NCI-H82 (cell line): ENCODE measurements around the gene ZNF541.

Source experiments
- DNase-seq: peaks from one replicate; lab custom pipeline; 2025; lab: John Stamatoyannopoulos, UW

ZNF541 gene

DNA sequence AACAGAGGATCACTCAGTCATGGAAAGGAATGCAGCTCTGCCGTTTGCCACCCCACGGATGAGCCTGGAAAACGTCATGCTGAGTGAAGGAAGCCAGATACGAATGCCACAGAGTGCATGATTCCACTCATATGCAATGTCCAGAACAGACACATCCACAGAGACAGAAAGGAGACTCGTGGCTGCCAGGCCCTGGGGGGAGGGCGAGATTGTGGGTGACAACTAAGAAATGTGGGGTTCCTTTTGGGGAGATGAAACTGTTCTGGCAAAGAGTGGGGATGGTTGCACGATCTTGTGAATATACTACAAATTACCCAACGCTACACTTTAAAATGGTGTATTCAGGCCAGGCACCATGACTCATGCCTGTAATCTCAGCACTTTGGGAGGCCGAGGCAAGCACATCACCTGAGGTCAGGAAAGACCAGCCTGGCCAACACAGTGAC lies 30.9 kb downstream of the ZNF541 start:
- DNase-seq, result no peak

GRCh38 chr19:47541518-47541917 lies 31.4 kb downstream of the ZNF541 start:
- no peak for DNase-seq

- peak; percentile 83 for DNase-seq
Observed at GRCh38 chr19:47540748-47541147, 32.2 kb downstream of the ZNF541 start.

- DNase-seq, result no peak
Observed at GRCh38 chr19:47539747-47540311, 33.1 kb downstream of the ZNF541 start.

DNA sequence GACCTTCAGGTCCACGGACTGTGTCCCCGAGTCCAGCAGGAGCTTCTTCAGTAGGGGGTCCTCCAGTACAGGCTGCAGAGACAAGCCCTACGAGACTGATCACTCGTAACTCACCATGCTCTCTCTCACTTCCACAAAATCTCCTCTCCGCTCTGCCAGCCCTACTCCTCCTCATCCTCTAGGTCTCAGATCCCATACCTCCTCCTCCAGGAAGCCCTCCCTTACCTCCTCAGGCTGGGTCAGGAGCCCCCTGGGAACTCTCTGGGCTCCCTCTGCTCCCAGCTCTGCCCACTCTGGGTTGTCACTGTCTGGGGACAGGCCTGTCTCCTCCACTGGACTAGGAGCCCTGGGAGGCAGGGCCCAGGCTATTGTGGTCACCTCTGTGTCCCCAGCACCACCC lies 34.1 kb downstream of the ZNF541 start:
- DNase-seq, result no peak

GRCh38 chr19:47537493-47537892 lies 35.5 kb downstream of the ZNF541 start:
- no peak for DNase-seq

DNA sequence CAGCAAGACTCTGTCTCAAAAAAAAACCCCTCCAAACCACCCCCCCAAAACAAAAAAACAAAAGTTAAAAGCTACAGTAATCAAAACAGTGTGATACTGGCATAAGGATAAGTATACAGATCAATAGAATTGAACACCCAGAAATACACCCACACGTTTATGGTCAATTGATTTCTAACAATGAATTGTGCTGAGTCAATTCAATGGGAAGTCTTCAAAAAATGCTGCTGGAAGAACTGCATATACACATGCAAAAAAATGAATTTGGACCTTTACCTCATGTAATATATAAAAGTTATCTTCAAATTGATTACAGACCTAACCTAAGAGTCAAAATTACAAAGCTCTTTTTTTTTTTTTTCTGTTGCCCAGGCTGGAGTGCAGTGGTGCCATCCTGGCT lies 38.3 kb downstream of the ZNF541 start:
- DNase-seq, result no peak

- DNase-seq, result no peak
Observed at GRCh38 chr19:47531640-47532387, 41.1 kb downstream of the ZNF541 start.

- DNase-seq, result no peak
Observed at GRCh38 chr19:47529018-47529742, 43.8 kb downstream of the ZNF541 start.

DNA sequence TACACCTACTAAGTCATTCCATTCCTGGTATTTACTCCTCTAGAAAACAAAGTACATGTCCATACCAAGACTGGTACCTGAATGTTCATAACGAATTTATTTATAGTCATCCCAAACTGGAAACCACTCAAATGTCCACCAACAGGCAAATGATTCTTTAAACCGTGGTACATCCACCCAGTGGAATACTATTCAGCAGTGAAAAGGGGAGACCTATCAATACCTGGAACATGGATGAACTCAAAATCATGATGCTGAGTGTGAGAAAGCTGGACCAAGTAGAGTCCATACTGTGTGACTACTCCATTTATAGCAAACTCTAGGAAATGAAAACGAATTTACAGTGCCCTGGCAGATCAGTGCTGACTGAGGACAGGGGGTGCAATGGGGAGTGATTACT lies 46.1 kb downstream of the ZNF541 start:
- no peak for DNase-seq

GRCh38 chr19:47523473-47523872 lies 49.5 kb downstream of the ZNF541 start:
- peak; percentile 35 for DNase-seq
